GM12864 (cell line): ENCODE measurements around the gene LDAH.
"Not testable (repeated sequence)": the region's sequence is repeated elsewhere in the genome, so short reads cannot be mapped to it uniquely, and the experiment has no call there.

Source experiments
- DNase-seq: peaks from one replicate; pipeline ENCODE4 v3.0.0-alpha.2; 2011; ENCODE audit warnings: low read depth
- H3K4me3 ChIP-seq: 2 replicates; pipeline ENCODE4 v1.5.1; 2011; ENCODE audit warnings: mild to moderate bottlenecking, low read depth, low read length, control low read depth
- CTCF ChIP-seq: IDR thresholded peaks from 2 replicates; pipeline ENCODE4 v1.5.1; 2011; ENCODE audit warnings: low read depth, mild to moderate bottlenecking, moderate library complexity, low read length, control low read depth, inconsistent platforms; ENCODE audit errors: missing control alignments

Gene LDAH

GRCh38 chr2:20726913-20727312, 96.0 kb downstream of the LDAH start:
- H3K4me3 ChIP-seq, result no peak overlapping the region
- no peak for TF ChIP-seq CTCF
- DNase-seq, result no peak

GRCh38 chr2:20725782-20726181, 97.1 kb downstream of the LDAH start:
- H3K4me3 ChIP-seq, result no peak overlapping the region
- TF ChIP-seq CTCF, result no peak
- no peak for DNase-seq

- no peak for TF ChIP-seq CTCF
- H3K4me3 ChIP-seq, result no peak overlapping the region
- no peak for DNase-seq
These were observed 98.3 kb downstream of the LDAH start for GRCh38 chr2:20724500-20725053.

- no peak overlapping the region for H3K4me3 ChIP-seq
- no peak for DNase-seq
- TF ChIP-seq CTCF, result no peak
These were observed 99.4 kb downstream of the LDAH start for GRCh38 chr2:20723543-20723942.

- no peak overlapping the region for H3K4me3 ChIP-seq
- TF ChIP-seq CTCF, result no peak
- DNase-seq, result no peak
These were observed 100.2 kb downstream of the LDAH start for GRCh38 chr2:20722592-20723240.

DNA sequence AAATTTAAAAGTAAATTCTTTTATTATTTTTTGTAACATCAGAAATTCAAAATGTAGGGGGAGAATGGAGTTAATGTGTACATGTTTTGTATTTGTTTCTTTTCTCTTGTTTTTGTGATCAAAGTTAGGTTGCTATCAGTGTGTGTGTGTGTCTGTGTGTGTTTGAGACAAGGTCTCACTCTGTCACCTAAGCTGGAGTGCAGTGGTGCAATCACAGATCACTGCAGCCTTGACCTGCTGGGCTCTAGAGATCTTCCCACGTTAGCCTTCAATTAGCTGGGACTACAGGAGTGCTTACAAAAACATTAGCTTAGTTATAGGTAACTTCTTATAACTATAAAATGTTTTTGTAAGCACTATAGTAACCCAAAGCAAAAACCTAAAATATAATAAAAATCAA, 105.3 kb downstream of the LDAH start:
- no peak for DNase-seq
- TF ChIP-seq CTCF, result no peak
- no peak overlapping the region for H3K4me3 ChIP-seq

- not testable (repeated sequence) for H3K4me3 ChIP-seq, DNase-seq
These were observed 106.7 kb downstream of the LDAH start for GRCh38 chr2:20716164-20716563.

DNA sequence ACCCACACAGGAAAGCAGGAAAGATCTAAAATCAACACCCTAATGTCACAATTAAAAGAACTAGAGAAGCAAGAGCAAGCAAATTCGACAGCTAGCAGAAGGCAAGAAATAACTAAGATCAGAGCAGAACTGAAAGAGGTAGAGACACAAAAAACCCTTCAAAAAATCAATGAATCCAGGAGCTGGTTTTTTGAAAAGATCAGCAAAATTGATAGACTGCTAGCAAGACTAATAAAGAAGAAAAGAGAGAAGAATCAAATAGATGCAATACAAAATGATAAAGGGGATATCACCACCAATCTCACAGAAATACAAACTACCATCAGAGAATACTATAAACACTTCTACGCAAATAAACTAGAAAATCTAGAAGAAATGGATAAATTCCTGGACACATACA, 108.5 kb downstream of the LDAH start:
- DNase-seq, H3K4me3 ChIP-seq: not testable (repeated sequence)

DNA sequence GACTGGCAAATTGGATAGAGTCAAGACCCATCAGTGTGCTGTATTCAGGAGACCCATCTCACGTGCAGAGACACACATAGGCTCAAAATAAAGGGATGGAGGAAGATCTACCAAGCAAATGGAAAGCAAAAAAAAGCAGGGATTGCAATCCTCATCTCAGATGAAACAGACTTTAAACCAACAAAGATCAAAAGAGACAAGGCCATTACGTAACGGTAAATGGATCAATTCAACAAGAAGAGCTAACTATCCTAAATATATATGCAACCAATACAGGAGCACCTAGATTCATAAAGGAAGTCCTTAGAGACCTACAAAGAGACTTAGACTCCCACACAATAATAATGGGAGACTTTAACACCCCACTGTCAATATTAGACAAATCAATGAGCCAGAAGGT, 109.3 kb downstream of the LDAH start:
- not testable (repeated sequence) for DNase-seq, H3K4me3 ChIP-seq

DNA sequence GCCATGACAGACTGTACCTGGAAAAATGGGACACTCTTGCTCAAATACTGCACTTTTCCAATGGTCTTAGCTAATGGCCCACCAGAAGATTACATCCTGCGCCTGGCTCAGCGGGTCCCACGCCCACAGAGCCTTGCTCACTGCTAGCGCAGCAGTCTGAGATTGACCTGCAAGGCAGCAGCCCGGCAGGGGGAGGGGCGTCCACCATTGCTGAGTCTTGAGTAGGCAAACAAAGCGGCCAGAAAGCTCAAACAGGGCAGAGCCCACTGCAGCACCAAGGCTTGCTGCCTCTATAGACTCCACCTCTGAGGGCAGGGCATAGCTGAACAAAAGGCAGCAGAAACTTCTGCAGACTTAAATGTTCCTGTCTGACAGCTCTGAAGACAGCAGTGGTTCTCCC, 111.3 kb downstream of the LDAH start:
- DNase-seq, H3K4me3 ChIP-seq: not testable (repeated sequence)
